Measurements from ENCODE around the gene ZBTB7C.

Gene ZBTB7C

GRCh38 chr18:48348739-48349138 lies 60.4 kb downstream of the ZBTB7C start:
- TF ChIP-seq FOXM1 (IDR thresholded peaks at IDR 0.05; ENCODE audit: borderline replicate concordance) (no peak), L3MBTL2 (conservative IDR thresholded peaks at IDR 0.05) (no peak), HDGF (IDR thresholded peaks at IDR 0.05; ENCODE audit: borderline replicate concordance) (no peak), TARDBP (IDR thresholded peaks at IDR 0.05) (no peak), NFRKB (IDR thresholded peaks at IDR 0.05) (no peak), SP1 (IDR thresholded peaks at IDR 0.05) (no peak), ELF4 (IDR thresholded peaks at IDR 0.05) (no peak), ARNT (IDR thresholded peaks at IDR 0.05) (no peak)
- CTCF ChIA-PET = no interaction called here
- no peak for DNase-seq (ENCODE audit: extremely low spot score)
- POLR2A ChIA-PET = no interaction called here

- no peak for TF ChIP-seq ELF4 (IDR thresholded peaks at IDR 0.05)
- no peak for TF ChIP-seq ARNT (IDR thresholded peaks at IDR 0.05)
- TF ChIP-seq CTBP1 (IDR thresholded peaks at IDR 0.05; ENCODE audit: borderline replicate concordance) = no peak
- no peak for TF ChIP-seq LEF1 (IDR thresholded peaks at IDR 0.05; ENCODE audit: borderline replicate concordance)
- TF ChIP-seq SP1 (IDR thresholded peaks at IDR 0.05) = no peak
- no peak for TF ChIP-seq TARDBP (IDR thresholded peaks at IDR 0.05)
- TF ChIP-seq SUZ12 (IDR thresholded peaks at IDR 0.05) = no peak
- CTCF ChIA-PET = interaction anchor here (0.7 kb wide), 1 partner anchor 22 kb away, joined by 3 read pairs; no protein-coding TSS in a partner anchor
- POLR2A ChIA-PET = no interaction called here
- DNase-seq (ENCODE audit: extremely low spot score) = no peak
Measured at GRCh38 chr18:48347756-48348326, 61.3 kb downstream of the ZBTB7C start.

GRCh38 chr18:48345596-48345995 lies 63.6 kb downstream of the ZBTB7C start:
- TF ChIP-seq FOXM1 (IDR thresholded peaks at IDR 0.05; ENCODE audit: borderline replicate concordance) (no peak), NFRKB (IDR thresholded peaks at IDR 0.05) (no peak), HDGF (IDR thresholded peaks at IDR 0.05; ENCODE audit: borderline replicate concordance) (no peak), ZNF384 (IDR thresholded peaks at IDR 0.05) (no peak), SUZ12 (IDR thresholded peaks at IDR 0.05) (no peak), PKNOX1 (IDR thresholded peaks at IDR 0.05) (no peak), L3MBTL2 (conservative IDR thresholded peaks at IDR 0.05) (no peak), ARNT (IDR thresholded peaks at IDR 0.05) (no peak), CTBP1 (IDR thresholded peaks at IDR 0.05; ENCODE audit: borderline replicate concordance) (no peak), FOXK2 (IDR thresholded peaks at IDR 0.05) (no peak), TARDBP (IDR thresholded peaks at IDR 0.05) (no peak), LEF1 (IDR thresholded peaks at IDR 0.05; ENCODE audit: borderline replicate concordance) (no peak), FOXA1 (IDR thresholded peaks at IDR 0.05) (no peak), BHLHE40 (IDR thresholded peaks at IDR 0.05; ENCODE audit: borderline replicate concordance) (no peak)
- CTCF ChIA-PET = no interaction called here
- POLR2A ChIA-PET = no interaction called here
- DNase-seq (ENCODE audit: extremely low spot score) = no peak

GRCh38 chr18:48342581-48342980 lies 66.6 kb downstream of the ZBTB7C start:
- no peak for DNase-seq (ENCODE audit: extremely low spot score)
- CTCF ChIA-PET = no interaction called here
- no peak for TF ChIP-seq TARDBP (IDR thresholded peaks at IDR 0.05)
- no peak for TF ChIP-seq PKNOX1 (IDR thresholded peaks at IDR 0.05)
- no peak for TF ChIP-seq ZNF384 (IDR thresholded peaks at IDR 0.05)
- no peak for TF ChIP-seq ELF4 (IDR thresholded peaks at IDR 0.05)
- no peak for TF ChIP-seq ARNT (IDR thresholded peaks at IDR 0.05)
- no peak for TF ChIP-seq HDGF (IDR thresholded peaks at IDR 0.05; ENCODE audit: borderline replicate concordance)
- no peak for TF ChIP-seq FOXK2 (IDR thresholded peaks at IDR 0.05)
- no peak for TF ChIP-seq NFRKB (IDR thresholded peaks at IDR 0.05)
- no peak for TF ChIP-seq BHLHE40 (IDR thresholded peaks at IDR 0.05; ENCODE audit: borderline replicate concordance)
- no peak for TF ChIP-seq CTBP1 (IDR thresholded peaks at IDR 0.05; ENCODE audit: borderline replicate concordance)
- TF ChIP-seq LEF1 (IDR thresholded peaks at IDR 0.05; ENCODE audit: borderline replicate concordance) = no peak
- no peak for TF ChIP-seq SP1 (IDR thresholded peaks at IDR 0.05)
- TF ChIP-seq FOXM1 (IDR thresholded peaks at IDR 0.05; ENCODE audit: borderline replicate concordance) = no peak
- TF ChIP-seq SUZ12 (IDR thresholded peaks at IDR 0.05) = no peak
- POLR2A ChIA-PET = no interaction called here

GRCh38 chr18:48342125-48342524 lies 67.1 kb downstream of the ZBTB7C start:
- no peak for DNase-seq (ENCODE audit: extremely low spot score)
- ChIA-PET POLR2A (no interaction called here), CTCF (no interaction called here)
- TF ChIP-seq TARDBP (IDR thresholded peaks at IDR 0.05) (no peak), BHLHE40 (IDR thresholded peaks at IDR 0.05; ENCODE audit: borderline replicate concordance) (no peak), FOXA1 (IDR thresholded peaks at IDR 0.05) (no peak), ELF4 (IDR thresholded peaks at IDR 0.05) (no peak), CTBP1 (IDR thresholded peaks at IDR 0.05; ENCODE audit: borderline replicate concordance) (no peak), PKNOX1 (IDR thresholded peaks at IDR 0.05) (no peak), NFRKB (IDR thresholded peaks at IDR 0.05) (no peak), FOXK2 (IDR thresholded peaks at IDR 0.05) (no peak), ZNF384 (IDR thresholded peaks at IDR 0.05) (no peak), ARNT (IDR thresholded peaks at IDR 0.05) (no peak), SUZ12 (IDR thresholded peaks at IDR 0.05) (no peak), HDGF (IDR thresholded peaks at IDR 0.05; ENCODE audit: borderline replicate concordance) (no peak), L3MBTL2 (conservative IDR thresholded peaks at IDR 0.05) (no peak), FOXM1 (IDR thresholded peaks at IDR 0.05; ENCODE audit: borderline replicate concordance) (no peak), LEF1 (IDR thresholded peaks at IDR 0.05; ENCODE audit: borderline replicate concordance) (no peak), SP1 (IDR thresholded peaks at IDR 0.05) (no peak)

- ChIA-PET CTCF (no interaction called here), POLR2A (no interaction called here)
- TF ChIP-seq FOXA1 (IDR thresholded peaks at IDR 0.05) (no peak), ZNF384 (IDR thresholded peaks at IDR 0.05) (no peak), FOXK2 (IDR thresholded peaks at IDR 0.05) (no peak), LEF1 (IDR thresholded peaks at IDR 0.05; ENCODE audit: borderline replicate concordance) (no peak), L3MBTL2 (conservative IDR thresholded peaks at IDR 0.05) (no peak), ELF4 (IDR thresholded peaks at IDR 0.05) (no peak), SUZ12 (IDR thresholded peaks at IDR 0.05) (no peak), SP1 (IDR thresholded peaks at IDR 0.05) (no peak), NFRKB (IDR thresholded peaks at IDR 0.05) (no peak), TARDBP (IDR thresholded peaks at IDR 0.05) (no peak), CTBP1 (IDR thresholded peaks at IDR 0.05; ENCODE audit: borderline replicate concordance) (no peak), ARNT (IDR thresholded peaks at IDR 0.05) (no peak), PKNOX1 (IDR thresholded peaks at IDR 0.05) (no peak), HDGF (IDR thresholded peaks at IDR 0.05; ENCODE audit: borderline replicate concordance) (no peak), BHLHE40 (IDR thresholded peaks at IDR 0.05; ENCODE audit: borderline replicate concordance) (no peak), FOXM1 (IDR thresholded peaks at IDR 0.05; ENCODE audit: borderline replicate concordance) (no peak)
- DNase-seq (ENCODE audit: extremely low spot score) = no peak
Measured at GRCh38 chr18:48340560-48340959, 68.6 kb downstream of the ZBTB7C start.
